Jurkat, Clone E6-1 (cell line): ENCODE data around the gene COQ8B.

ENCODE experiments used
- DNase-seq: peaks from one replicate; pipeline ENCODE4 v3.0.0-alpha.2; 2011; ENCODE audit warnings: low read depth, low spot score
- H3K4me3 ChIP-seq: 2 replicates; pipeline ENCODE4 v1.5.1; 2011; ENCODE audit warnings: mild to moderate bottlenecking, low read length, control low read depth, moderate library complexity

COQ8B gene

GRCh38 chr19:40701758-40702157, 14.9 kb downstream of the COQ8B start:
- no peak overlapping the region for H3K4me3 ChIP-seq
- no peak for DNase-seq

- DNase-seq: no peak
- no peak overlapping the region for H3K4me3 ChIP-seq
Observed at GRCh38 chr19:40700083-40700482, 16.6 kb downstream of the COQ8B start.

- no peak for DNase-seq
- H3K4me3 ChIP-seq: no peak overlapping the region
Observed at GRCh38 chr19:40697007-40697406, 19.7 kb downstream of the COQ8B start.

GRCh38 chr19:40695881-40696280, 20.8 kb downstream of the COQ8B start:
- no peak for DNase-seq

GRCh38 chr19:40693896-40694295, 22.8 kb downstream of the COQ8B start:
- no peak overlapping the region for H3K4me3 ChIP-seq
- DNase-seq: no peak

More at GRCh38 chr19:40695881-40696280, 20.8 kb downstream of the COQ8B start:
- H3K4me3 ChIP-seq: no peak overlapping the region

- DNase-seq: no peak
- H3K4me3 ChIP-seq: no peak overlapping the region
Observed at GRCh38 chr19:40693150-40693788, 23.4 kb downstream of the COQ8B start.

GRCh38 chr19:40692212-40692551, 24.5 kb downstream of the COQ8B start:
- no peak overlapping the region for H3K4me3 ChIP-seq
- no peak for DNase-seq

GRCh38 chr19:40691421-40692211, 25.1 kb downstream of the COQ8B start:
- peak overlapping the region; percentile 60 for H3K4me3 ChIP-seq

GRCh38 chr19:40690693-40691420, 25.8 kb downstream of the COQ8B start:
- H3K4me3 ChIP-seq: peak overlapping the region; percentile 60
- peak; percentile 68 for DNase-seq

More at GRCh38 chr19:40691421-40692211, 25.1 kb downstream of the COQ8B start:
- peak; percentile 3 for DNase-seq

- DNase-seq: no peak
- H3K4me3 ChIP-seq: peak within 1 kb of the TSS; percentile 60
Observed at GRCh38 chr19:40690050-40690692, 26.5 kb downstream of the COQ8B start, which contains the start of gene NUMBL. Gene NUMBL (minus strand): TSS chr19:40690651. CDS start chr19:40690483, 168 bp downstream.

- peak overlapping the region; percentile 50 for H3K4me3 ChIP-seq
- peak; percentile 39 for DNase-seq
Observed at GRCh38 chr19:40689339-40690049, 27.2 kb downstream of the COQ8B start.

- H3K4me3 ChIP-seq: no peak overlapping the region
- no peak for DNase-seq
Observed at GRCh38 chr19:40688987-40689338, 27.7 kb downstream of the COQ8B start.

- DNase-seq: no peak
- H3K4me3 ChIP-seq: no peak overlapping the region
Observed at GRCh38 chr19:40688309-40688708, 28.4 kb downstream of the COQ8B start.

GRCh38 chr19:40687525-40688016, 29.1 kb downstream of the COQ8B start:
- no peak overlapping the region for H3K4me3 ChIP-seq
- no peak for DNase-seq

- H3K4me3 ChIP-seq: no peak overlapping the region
- no peak for DNase-seq
Observed at GRCh38 chr19:40686882-40687524, 29.7 kb downstream of the COQ8B start.

- no peak for DNase-seq
- no peak overlapping the region for H3K4me3 ChIP-seq
Observed at GRCh38 chr19:40685563-40685962, 31.1 kb downstream of the COQ8B start.

- no peak for DNase-seq
- no peak overlapping the region for H3K4me3 ChIP-seq
Observed at GRCh38 chr19:40685016-40685526, 31.6 kb downstream of the COQ8B start.

GRCh38 chr19:40684280-40684679, 32.4 kb downstream of the COQ8B start:
- H3K4me3 ChIP-seq: no peak overlapping the region
- DNase-seq: no peak
